GM18505 (cell line): ENCODE results near the gene RRAD.

ENCODE experiments used
- ATAC-seq: cut with Tn5 transposase; IDR thresholded peaks from one replicate; pipeline ENCODE4 v1.9.1; 2021; ENCODE audit not compliant: unreplicated experiment
- POLR2A ChIP-seq: IDR thresholded peaks from 4 replicates; pipeline ENCODE4 v1.6.1; 2011; ENCODE audit warnings: borderline replicate concordance; ENCODE audit not compliant: insufficient read depth, insufficient read length; ENCODE audit errors: extremely low read depth

Gene RRAD

GRCh38 chr16:66890799-66891198 is 34.5 kb downstream of the RRAD start:
- TF ChIP-seq POLR2A: no peak
- no peak for ATAC-seq

- ATAC-seq: no peak
- TF ChIP-seq POLR2A: no peak
These were observed 35.7 kb downstream of the RRAD start for GRCh38 chr16:66889622-66890021.

GRCh38 chr16:66888647-66889615 is 36.4 kb downstream of the RRAD start:
- ATAC-seq: no peak
- TF ChIP-seq POLR2A: no peak

- TF ChIP-seq POLR2A: no peak
- no peak for ATAC-seq
These were observed 38.4 kb downstream of the RRAD start for GRCh38 chr16:66886914-66887313.

- no peak for ATAC-seq
- TF ChIP-seq POLR2A: no peak
These were observed 39.0 kb downstream of the RRAD start for GRCh38 chr16:66886321-66886720.

GRCh38 chr16:66885491-66885890 is 39.8 kb downstream of the RRAD start:
- no peak for TF ChIP-seq POLR2A
- no peak for ATAC-seq

GRCh38 chr16:66882702-66883101 is 42.6 kb downstream of the RRAD start:
- TF ChIP-seq POLR2A: no peak
- ATAC-seq: no peak

- TF ChIP-seq POLR2A: no peak
- no peak for ATAC-seq
These were observed 43.3 kb downstream of the RRAD start for GRCh38 chr16:66881964-66882508.

GRCh38 chr16:66881560-66881959 is 43.8 kb downstream of the RRAD start:
- no peak for TF ChIP-seq POLR2A
- ATAC-seq: no peak

- ATAC-seq: no peak
- no peak for TF ChIP-seq POLR2A
These were observed 44.3 kb downstream of the RRAD start for GRCh38 chr16:66881014-66881417.

- ATAC-seq: peak; percentile 97
- peak; percentile 83 for TF ChIP-seq POLR2A
These were observed 44.9 kb downstream of the RRAD start, which contains the start of gene PDP2 for GRCh38 chr16:66880288-66881013. Gene PDP2, plus strand, starts transcription at chr16:66880515. Its CDS starts 3,770 bp downstream, at chr16:66884285.

- no peak for ATAC-seq
- TF ChIP-seq POLR2A: no peak
These were observed 47.3 kb downstream of the RRAD start for GRCh38 chr16:66878067-66878466.

GRCh38 chr16:66874079-66874775 is 51.1 kb downstream of the RRAD start:
- TF ChIP-seq POLR2A: no peak
- no peak for ATAC-seq
